ENCODE results near the gene ADPRH. TPM values are rescaled to one million over a fixed set of nuclear protein-coding genes. Genes with fewer than 3 reads are reported as not detected.

The ADPRH gene
- total and polyA plus RNA-seq, 9 donors = 4.0 to 10.3 (median 7.9) TPM

DNA sequence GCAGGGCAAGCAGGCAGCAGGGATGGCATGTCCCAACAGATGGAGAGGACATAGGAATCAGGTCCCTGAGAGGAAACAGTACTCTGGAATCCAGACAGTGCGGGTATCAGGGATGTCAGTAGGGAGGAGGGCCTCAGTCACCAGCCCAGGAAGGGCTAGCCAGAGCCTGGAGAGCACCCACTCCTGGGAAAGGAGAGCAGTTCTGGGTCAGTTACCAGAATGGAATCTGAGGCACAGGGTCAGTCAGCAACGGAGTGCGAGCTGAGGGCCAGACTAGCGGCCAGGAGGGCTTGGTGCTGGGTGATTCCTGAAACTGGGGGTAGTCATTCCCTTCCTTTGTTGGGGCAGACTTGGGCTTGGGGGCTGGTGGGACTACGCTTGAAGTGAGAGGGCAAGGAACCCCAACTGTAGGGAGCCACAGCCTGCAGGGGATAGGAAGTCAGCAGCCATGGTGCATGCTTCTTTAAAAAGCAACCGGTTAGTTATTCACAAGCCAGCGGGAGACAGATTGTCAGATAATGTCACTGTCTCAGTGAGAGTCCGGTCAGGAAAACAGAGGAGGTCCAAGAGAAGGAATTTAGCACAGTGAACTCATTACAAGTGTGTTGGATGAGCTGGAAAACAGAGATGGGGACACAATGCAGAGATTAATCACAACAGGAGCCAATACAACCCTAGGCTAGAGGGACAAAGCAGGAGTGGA is 46.3 kb downstream of the ADPRH start:
- Histone ChIP-seq H3K27me3 (ENCODE audit: control insufficient read depth, insufficient read depth, low read length) (no peaks in the 10 kb centered on the region), H3K9me3 (replicated peaks; ENCODE audit: control insufficient read depth, low read depth, low read length) (no peaks in the 10 kb centered on the region), H3K4me1 (ENCODE audit: control insufficient read depth, insufficient read depth, low read length) (peaks cover 5% of the 10 kb centered on the region), H3K27ac (ENCODE audit: low read length) (no peak overlapping the region), H3K36me3 (ENCODE audit: control insufficient read depth, insufficient read depth, low read length) (no peaks in the 10 kb centered on the region), H3K4me3 (ENCODE audit: low read length) (no peak overlapping the region)
- 76% methylated on average over 8 of the region's 8 CpGs for WGBS (ENCODE audit: insufficient coverage)
- no peak for DNase-seq

DNA sequence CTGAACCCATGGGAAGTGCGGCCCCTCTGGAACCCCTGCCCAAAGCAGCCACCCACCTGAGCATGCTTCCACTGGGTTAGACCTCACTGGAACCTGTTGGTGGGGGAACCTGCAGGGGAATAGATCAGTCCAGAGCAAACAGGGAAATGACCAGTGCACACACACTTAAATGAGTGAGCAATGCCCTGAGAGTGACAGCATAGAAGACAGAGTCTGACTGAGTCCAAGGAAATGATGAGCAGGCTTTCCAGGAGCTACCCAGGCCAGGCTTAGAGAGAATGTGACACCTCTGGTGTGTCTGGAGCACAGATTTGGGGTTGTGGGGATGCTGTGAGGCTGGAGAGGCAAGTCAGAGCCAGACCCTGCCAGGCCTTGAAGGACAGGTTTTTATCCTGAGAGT is 46.9 kb downstream of the ADPRH start:
- H3K27me3 ChIP-seq (ENCODE audit: control insufficient read depth, insufficient read depth, low read length) = no peaks in the 10 kb centered on the region
- no peaks in the 10 kb centered on the region for H3K9me3 ChIP-seq (replicated peaks; ENCODE audit: control insufficient read depth, low read depth, low read length)
- peaks cover 5% of the 10 kb centered on the region for H3K4me1 ChIP-seq (ENCODE audit: control insufficient read depth, insufficient read depth, low read length)
- DNase-seq = no peak
- no CpG with 5 or more reads among the region's 1 CpG for WGBS (ENCODE audit: insufficient coverage)
- H3K27ac ChIP-seq (ENCODE audit: low read length) = no peak overlapping the region
- H3K36me3 ChIP-seq (ENCODE audit: control insufficient read depth, insufficient read depth, low read length) = no peaks in the 10 kb centered on the region
- H3K4me3 ChIP-seq (ENCODE audit: low read length) = no peak overlapping the region

DNA sequence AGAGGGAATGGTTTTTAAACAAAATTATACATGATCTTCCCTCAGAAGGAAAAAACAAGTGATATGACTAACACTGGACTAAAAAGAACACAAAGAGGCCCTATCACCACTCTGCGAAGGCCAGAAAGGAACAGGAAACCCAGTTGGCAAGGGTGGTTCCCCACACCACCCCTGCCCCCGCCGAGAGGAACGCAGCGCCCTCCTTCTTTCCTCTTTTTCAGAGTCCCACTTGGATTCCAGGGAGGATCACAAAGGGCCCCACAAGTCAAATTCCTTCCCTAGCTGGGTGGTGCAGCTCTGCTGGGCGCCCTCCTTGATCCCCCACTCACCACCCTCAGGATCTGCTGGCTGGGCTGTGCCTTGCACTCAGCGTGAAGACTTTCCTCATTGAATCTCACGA is 48.2 kb downstream of the ADPRH start:
- H3K4me3 ChIP-seq (ENCODE audit: low read length) = no peak overlapping the region
- H3K27me3 ChIP-seq (ENCODE audit: control insufficient read depth, insufficient read depth, low read length) = no peaks in the 10 kb centered on the region
- H3K4me1 ChIP-seq (ENCODE audit: control insufficient read depth, insufficient read depth, low read length) = peaks cover 2% of the 10 kb centered on the region
- no peaks in the 10 kb centered on the region for H3K36me3 ChIP-seq (ENCODE audit: control insufficient read depth, insufficient read depth, low read length)
- DNase-seq = no peak
- no peaks in the 10 kb centered on the region for H3K9me3 ChIP-seq (replicated peaks; ENCODE audit: control insufficient read depth, low read depth, low read length)
- WGBS (ENCODE audit: insufficient coverage) = 75% methylated on average over 8 of the region's 8 CpGs
- H3K27ac ChIP-seq (ENCODE audit: low read length) = no peak overlapping the region

DNA sequence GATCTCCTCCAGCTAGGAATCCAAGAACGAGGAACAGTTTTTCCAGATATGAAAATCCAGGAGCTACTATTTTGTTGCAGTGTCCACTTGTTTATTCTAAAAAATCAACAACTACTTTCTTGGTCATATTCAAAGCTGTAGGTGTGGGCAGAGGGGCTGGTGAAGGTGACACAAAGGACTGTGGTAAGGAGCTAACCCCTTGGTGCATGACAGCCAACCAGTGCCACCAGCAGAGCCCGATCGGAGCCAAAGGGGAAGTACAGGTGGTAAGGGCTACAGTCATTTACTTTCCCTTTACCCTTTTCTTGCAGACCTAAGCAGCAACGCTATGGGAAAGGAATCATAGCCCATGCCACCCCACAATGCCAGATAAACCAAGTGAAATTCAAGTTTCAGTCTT is 49.1 kb downstream of the ADPRH start:
- H3K36me3 ChIP-seq (ENCODE audit: control insufficient read depth, insufficient read depth, low read length) = no peaks in the 10 kb centered on the region
- H3K27me3 ChIP-seq (ENCODE audit: control insufficient read depth, insufficient read depth, low read length) = no peaks in the 10 kb centered on the region
- no peak overlapping the region for H3K4me3 ChIP-seq (ENCODE audit: low read length)
- WGBS (ENCODE audit: insufficient coverage) = 88% methylated on average over 1 of the region's 4 CpGs
- DNase-seq = no peak
- no peaks in the 10 kb centered on the region for H3K9me3 ChIP-seq (replicated peaks; ENCODE audit: control insufficient read depth, low read depth, low read length)
- H3K4me1 ChIP-seq (ENCODE audit: control insufficient read depth, insufficient read depth, low read length) = peaks cover 2% of the 10 kb centered on the region
- no peak overlapping the region for H3K27ac ChIP-seq (ENCODE audit: low read length)

DNA sequence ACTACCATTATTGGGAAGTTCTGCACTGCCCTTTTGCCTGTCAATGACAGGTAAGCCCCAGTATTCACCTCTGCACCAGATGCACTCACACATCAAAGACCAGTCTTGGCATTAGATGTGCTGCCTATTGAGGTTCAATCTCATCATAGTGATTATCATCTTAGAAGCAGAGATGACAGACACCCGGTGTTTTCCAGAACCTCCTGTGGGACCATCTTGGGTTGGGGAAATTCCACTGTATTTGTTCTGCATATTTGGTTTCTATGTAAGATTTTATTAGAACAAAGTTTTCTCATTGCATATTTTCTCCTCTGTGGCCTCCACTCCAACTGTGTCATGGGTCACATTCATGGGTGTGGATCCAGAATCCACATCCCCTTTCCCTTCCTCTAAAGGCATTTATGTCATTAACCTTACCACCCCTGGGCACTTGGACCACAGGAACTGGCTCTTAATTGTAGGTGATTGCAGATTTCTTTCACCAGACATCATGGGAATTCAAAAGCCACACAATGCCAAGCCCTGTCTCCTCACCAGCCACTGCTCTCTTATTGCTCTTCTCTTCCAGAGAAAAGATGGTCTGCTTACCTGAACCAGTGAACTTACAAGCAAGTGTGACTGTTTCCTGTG is 49.6 kb downstream of the ADPRH start:
- no CpG with 5 or more reads among the region's 1 CpG for WGBS (ENCODE audit: insufficient coverage)
- DNase-seq = no peak
- H3K27ac ChIP-seq (ENCODE audit: low read length) = no peak overlapping the region
- H3K4me3 ChIP-seq (ENCODE audit: low read length) = no peak overlapping the region
- H3K36me3 ChIP-seq (ENCODE audit: control insufficient read depth, insufficient read depth, low read length) = no peaks in the 10 kb centered on the region
- peaks cover 2% of the 10 kb centered on the region for H3K4me1 ChIP-seq (ENCODE audit: control insufficient read depth, insufficient read depth, low read length)
- H3K27me3 ChIP-seq (ENCODE audit: control insufficient read depth, insufficient read depth, low read length) = no peaks in the 10 kb centered on the region
- no peaks in the 10 kb centered on the region for H3K9me3 ChIP-seq (replicated peaks; ENCODE audit: control insufficient read depth, low read depth, low read length)

DNA sequence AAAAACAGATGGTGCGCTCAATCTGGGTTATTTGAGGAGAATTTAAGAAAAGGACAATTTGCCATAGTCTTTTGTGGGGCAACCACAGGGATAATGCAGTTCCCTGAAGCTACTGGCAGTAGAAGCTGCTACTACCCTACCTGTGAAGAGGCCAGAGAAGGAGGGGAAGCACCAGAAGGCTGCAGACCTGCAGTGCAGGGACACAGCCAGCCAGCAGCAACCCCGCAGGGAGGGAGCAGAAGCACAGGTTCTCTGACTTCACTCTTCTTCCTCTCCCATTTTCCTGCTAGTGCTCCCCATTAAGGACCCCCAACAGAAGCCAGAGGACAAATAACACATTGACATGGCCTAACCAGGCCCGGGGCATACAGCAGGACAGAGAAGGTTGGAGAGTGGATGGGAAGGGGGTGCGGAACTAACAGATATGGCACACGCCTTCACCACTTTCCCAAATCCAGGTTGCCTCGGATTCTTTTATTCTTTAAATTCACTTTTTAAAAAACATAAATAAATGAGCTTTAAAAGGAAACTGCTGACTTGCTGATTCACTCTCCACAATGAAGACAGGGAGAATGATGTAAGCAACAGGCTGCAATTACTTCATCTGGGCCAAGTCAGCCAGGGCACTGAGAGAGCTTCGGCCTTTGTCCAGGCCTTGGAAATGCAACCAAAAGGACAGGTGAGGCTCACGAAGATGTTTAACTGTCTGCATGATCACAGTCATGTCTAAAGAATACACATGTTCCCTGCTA is 51.0 kb downstream of the ADPRH start:
- H3K27ac ChIP-seq (ENCODE audit: low read length) = no peak overlapping the region
- WGBS (ENCODE audit: insufficient coverage) = 54% methylated on average over 2 of the region's 8 CpGs
- H3K27me3 ChIP-seq (ENCODE audit: control insufficient read depth, insufficient read depth, low read length) = no peaks in the 10 kb centered on the region
- peak; percentile 45 for DNase-seq
- no peak overlapping the region for H3K4me3 ChIP-seq (ENCODE audit: low read length)
- H3K36me3 ChIP-seq (ENCODE audit: control insufficient read depth, insufficient read depth, low read length) = no peaks in the 10 kb centered on the region
- no peaks in the 10 kb centered on the region for H3K9me3 ChIP-seq (replicated peaks; ENCODE audit: control insufficient read depth, low read depth, low read length)
- peaks cover 2% of the 10 kb centered on the region for H3K4me1 ChIP-seq (ENCODE audit: control insufficient read depth, insufficient read depth, low read length)

DNA sequence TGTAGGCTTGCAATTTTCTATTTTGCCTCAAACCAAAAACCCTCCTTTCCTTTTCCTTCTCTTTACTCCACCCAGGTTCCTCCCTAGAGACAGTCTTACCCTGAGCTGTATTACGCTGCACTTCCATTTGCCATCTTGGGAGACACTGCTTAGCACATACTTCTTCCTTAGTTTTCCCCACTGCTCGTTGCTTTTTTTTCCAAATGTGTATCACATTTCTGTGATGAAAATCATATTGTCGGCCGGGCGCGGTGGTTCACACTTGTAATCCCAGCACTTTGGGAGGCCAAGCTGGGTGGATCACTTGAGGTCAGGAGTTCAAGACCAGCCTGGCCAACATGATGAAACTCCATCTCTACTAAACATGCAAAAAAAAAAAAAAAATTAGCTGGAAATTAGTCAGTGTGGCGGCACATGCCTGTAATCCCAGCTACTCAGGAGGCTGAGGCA is 51.6 kb downstream of the ADPRH start:
- Histone ChIP-seq H3K27me3 (ENCODE audit: control insufficient read depth, insufficient read depth, low read length) (no peaks in the 10 kb centered on the region), H3K4me3 (ENCODE audit: low read length) (no peak overlapping the region), H3K27ac (ENCODE audit: low read length) (no peak overlapping the region), H3K4me1 (ENCODE audit: control insufficient read depth, insufficient read depth, low read length) (peaks cover 2% of the 10 kb centered on the region), H3K36me3 (ENCODE audit: control insufficient read depth, insufficient read depth, low read length) (no peaks in the 10 kb centered on the region), H3K9me3 (replicated peaks; ENCODE audit: control insufficient read depth, low read depth, low read length) (no peaks in the 10 kb centered on the region)
- DNase-seq = no peak
- WGBS (ENCODE audit: insufficient coverage) = 50% methylated on average over 1 of the region's 7 CpGs

DNA sequence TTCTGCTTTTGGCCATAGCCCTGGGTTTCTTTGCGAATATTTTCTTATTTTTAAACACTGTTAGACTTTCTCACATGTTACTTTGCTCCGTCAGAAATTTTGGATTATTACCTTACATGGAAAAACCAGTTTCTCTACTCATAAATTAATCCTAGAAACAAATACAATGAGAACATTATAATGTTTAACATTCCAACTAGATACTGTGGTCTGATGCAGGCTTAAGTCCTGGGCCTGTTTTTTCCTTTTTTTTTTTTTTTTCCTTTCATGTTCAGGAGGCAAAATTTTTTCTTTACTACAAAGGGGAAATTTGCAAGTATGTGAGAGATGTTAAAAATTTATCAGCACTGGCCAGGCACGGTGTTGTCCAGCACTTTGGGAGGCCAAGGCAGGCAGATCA is 52.2 kb downstream of the ADPRH start:
- H3K27ac ChIP-seq (ENCODE audit: low read length) = no peak overlapping the region
- H3K4me1 ChIP-seq (ENCODE audit: control insufficient read depth, insufficient read depth, low read length) = peaks cover 2% of the 10 kb centered on the region

DNA sequence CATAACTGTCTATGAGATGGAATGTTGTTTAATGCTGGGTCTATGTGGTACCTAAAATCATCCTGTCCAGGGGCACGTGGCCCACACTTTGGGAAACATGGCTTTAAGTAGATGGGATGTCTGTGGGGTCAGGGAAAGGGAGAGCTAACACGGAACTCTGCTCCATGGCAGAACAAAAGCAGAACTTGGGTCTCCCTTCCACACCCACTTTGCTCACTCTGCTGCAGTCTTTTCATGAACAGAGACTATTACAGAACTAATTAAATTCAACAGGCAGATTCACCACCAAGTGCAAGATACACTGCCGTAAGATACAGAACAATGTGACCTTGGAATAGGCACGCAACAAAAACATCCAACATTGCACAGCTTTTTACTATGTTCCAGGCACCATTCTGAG is 52.9 kb downstream of the ADPRH start:
- Histone ChIP-seq H3K27ac (ENCODE audit: low read length) (no peak overlapping the region), H3K4me1 (ENCODE audit: control insufficient read depth, insufficient read depth, low read length) (peaks cover 2% of the 10 kb centered on the region), H3K36me3 (ENCODE audit: control insufficient read depth, insufficient read depth, low read length) (no peaks in the 10 kb centered on the region), H3K27me3 (ENCODE audit: control insufficient read depth, insufficient read depth, low read length) (no peaks in the 10 kb centered on the region), H3K9me3 (replicated peaks; ENCODE audit: control insufficient read depth, low read depth, low read length) (no peaks in the 10 kb centered on the region), H3K4me3 (ENCODE audit: low read length) (no peak overlapping the region)
- DNase-seq = no peak
- WGBS (ENCODE audit: insufficient coverage) = 71% methylated on average over 1 of the region's 4 CpGs

More for the DNA sequence above, 52.2 kb downstream of the ADPRH start:
- Histone ChIP-seq H3K27me3 (ENCODE audit: control insufficient read depth, insufficient read depth, low read length) (no peaks in the 10 kb centered on the region), H3K4me3 (ENCODE audit: low read length) (no peak overlapping the region), H3K9me3 (replicated peaks; ENCODE audit: control insufficient read depth, low read depth, low read length) (no peaks in the 10 kb centered on the region), H3K36me3 (ENCODE audit: control insufficient read depth, insufficient read depth, low read length) (no peaks in the 10 kb centered on the region)
- 94% methylated on average over 2 of the region's 3 CpGs for WGBS (ENCODE audit: insufficient coverage)
- no peak for DNase-seq

DNA sequence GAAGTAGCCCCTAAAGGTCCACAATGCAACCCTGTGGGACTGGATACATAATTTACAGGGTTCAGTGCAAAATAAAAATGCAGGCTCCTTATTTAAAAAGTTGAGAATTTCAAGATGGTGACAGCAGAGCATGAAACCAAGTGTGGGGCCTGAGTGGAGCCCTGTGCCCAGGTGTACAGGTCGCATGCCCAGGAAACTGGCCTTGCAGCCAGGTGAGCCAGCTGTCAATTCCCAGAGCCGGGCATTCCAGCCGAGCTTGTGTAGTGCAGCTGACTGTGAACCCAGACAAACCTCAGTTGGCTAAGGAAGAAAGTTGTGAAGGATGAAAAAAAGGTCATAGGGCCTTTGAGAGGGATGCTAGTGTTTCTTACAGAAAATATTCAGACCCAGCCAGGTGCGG is 53.5 kb downstream of the ADPRH start:
- H3K27ac ChIP-seq (ENCODE audit: low read length) = no peak overlapping the region
- no peak overlapping the region for H3K4me3 ChIP-seq (ENCODE audit: low read length)
- no peak for DNase-seq
- H3K9me3 ChIP-seq (replicated peaks; ENCODE audit: control insufficient read depth, low read depth, low read length) = no peaks in the 10 kb centered on the region
- no peaks in the 10 kb centered on the region for H3K27me3 ChIP-seq (ENCODE audit: control insufficient read depth, insufficient read depth, low read length)
- WGBS (ENCODE audit: insufficient coverage) = 68% methylated on average over 4 of the region's 4 CpGs
- peaks cover 5% of the 10 kb centered on the region for H3K4me1 ChIP-seq (ENCODE audit: control insufficient read depth, insufficient read depth, low read length)
- H3K36me3 ChIP-seq (ENCODE audit: control insufficient read depth, insufficient read depth, low read length) = no peaks in the 10 kb centered on the region

Data from muscle of leg (tissue), 11 donors.